NOMO-1 treated with dmso at 0.1 percent for 144 hours (cell line): Measurements from ENCODE around the gene DDX51.
A peak's percentile ranks its signal among the peaks of the same experiment; 100 is the strongest.

Experiments used
- DNase-seq: peaks from one replicate; lab custom pipeline; 2025; ENCODE audit not compliant: unreplicated experiment; lab: John Stamatoyannopoulos, UW

Gene DDX51

GRCh38 chr12:132179431-132180362, 35.6 kb upstream of the DDX51 start:
- DNase-seq: no peak

- no peak for DNase-seq
These were observed 34.8 kb upstream of the DDX51 start for GRCh38 chr12:132178801-132179401.

GRCh38 chr12:132178316-132178715, 34.2 kb upstream of the DDX51 start:
- peak; percentile 23 for DNase-seq

GRCh38 chr12:132176920-132177551, 32.9 kb upstream of the DDX51 start:
- no peak for DNase-seq

- no peak for DNase-seq
These were observed 32.3 kb upstream of the DDX51 start for GRCh38 chr12:132176385-132176919.

GRCh38 chr12:132175496-132176384, 31.6 kb upstream of the DDX51 start:
- DNase-seq: no peak

GRCh38 chr12:132174839-132175490, 30.8 kb upstream of the DDX51 start:
- no peak for DNase-seq

GRCh38 chr12:132174015-132174838, 30.1 kb upstream of the DDX51 start:
- DNase-seq: no peak

- DNase-seq: no peak
These were observed 29.3 kb upstream of the DDX51 start for GRCh38 chr12:132173135-132174014.

- no peak for DNase-seq
These were observed 28.5 kb upstream of the DDX51 start for GRCh38 chr12:132172619-132173018.

- no peak for DNase-seq
These were observed 27.9 kb upstream of the DDX51 start for GRCh38 chr12:132171968-132172521.

- no peak for DNase-seq
These were observed 27.3 kb upstream of the DDX51 start for GRCh38 chr12:132171293-132171967.

- no peak for DNase-seq
These were observed 26.6 kb upstream of the DDX51 start for GRCh38 chr12:132170637-132171292.

- no peak for DNase-seq
These were observed 26.0 kb upstream of the DDX51 start for GRCh38 chr12:132170094-132170636.

GRCh38 chr12:132169376-132169775, 25.3 kb upstream of the DDX51 start:
- no peak for DNase-seq

GRCh38 chr12:132168311-132169031, 24.4 kb upstream of the DDX51 start:
- DNase-seq: no peak
